NCI-H2227 treated with DMSO at 0.1 percent for 48 hours (cell line): ENCODE data around the gene TRIM8.

Experiments
- DNase-seq: peaks from one replicate; lab custom pipeline; 2025; lab: John Stamatoyannopoulos, UW

TRIM8 gene

GRCh38 chr10:102701796-102702195 is 57.5 kb downstream of the TRIM8 start:
- no peak for DNase-seq

- DNase-seq, result no peak
These were observed 58.5 kb downstream of the TRIM8 start for GRCh38 chr10:102702742-102703141.

- DNase-seq, result no peak
These were observed 60.6 kb downstream of the TRIM8 start for GRCh38 chr10:102704915-102705314.

- no peak for DNase-seq
These were observed 61.3 kb downstream of the TRIM8 start for GRCh38 chr10:102705531-102705930.
